Stimulated activated naive CD8-positive, alpha-beta T cell treated with anti-CD3 and anti-CD28 coated beads, Interleukin-15, amount 100 ng/mL, for 72 hours (primary cell): Measurements from ENCODE around the gene GNAL.

ENCODE experiments used
- ATAC-seq: fragments of 150-1000 bp; cut with Tn5 transposase; 2 replicates; pipeline ENCODE4 v1.10.0; 2021; ENCODE audit warnings: mild to moderate bottlenecking, moderate library complexity
- DNase-seq, 2 donors: peaks; one replicate each; pipeline ENCODE4 v3.0.0; 2021 to 2022
- H3K27ac Mint-ChIP-seq, 2 donors: one replicate each; pipeline ENCODE4 v1.8.0; 2022; ENCODE audit warnings: mild to moderate bottlenecking in 2 of 2, mixed read lengths in 2 of 2, moderate library complexity in 2 of 2
- H3K27me3 Mint-ChIP-seq: one replicate; pipeline ENCODE4 v1.8.0; 2022; ENCODE audit warnings: mixed read lengths
- H3K4me1 Mint-ChIP-seq: one replicate; pipeline ENCODE4 v1.8.0; 2022; ENCODE audit warnings: mild to moderate bottlenecking, mixed read lengths
- H3K4me3 Mint-ChIP-seq, 2 donors: one replicate each; pipeline ENCODE4 v1.8.0; 2022; ENCODE audit warnings: mild to moderate bottlenecking in 2 of 2, mixed read lengths in 2 of 2, moderate library complexity in 1 of 2
- H3K9me3 Mint-ChIP-seq, 2 donors: one replicate each; pipeline ENCODE4 v1.8.0; 2022; ENCODE audit warnings: mixed read lengths in 2 of 2

GNAL gene

DNA sequence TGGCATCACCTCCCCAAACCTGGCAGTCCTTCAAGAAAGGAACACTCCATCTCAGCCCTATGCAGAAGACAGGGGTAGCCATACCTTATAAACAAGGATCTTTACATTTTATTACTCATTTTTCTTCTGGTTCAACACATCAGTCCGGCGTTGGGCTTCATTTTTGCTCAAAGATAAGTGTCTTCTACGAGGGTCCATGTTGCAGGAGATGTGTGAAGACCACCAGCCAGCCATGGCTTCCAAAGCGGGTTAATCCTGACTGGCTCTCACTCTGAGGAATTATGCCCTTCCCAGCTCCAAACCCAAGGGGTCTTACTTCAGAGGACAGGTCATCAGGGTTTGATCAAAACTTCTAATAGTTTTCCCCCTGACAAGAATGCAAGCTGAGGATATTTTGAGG, 23.9 kb upstream of the GNAL start:
- DNase-seq (no peak), ATAC-seq (no peak)
- no peak overlapping the region for H3K27ac Mint-ChIP-seq
- H3K4me3 Mint-ChIP-seq, result no peak overlapping the region
- peaks cover 19% of the 10 kb centered on the region for H3K27me3 Mint-ChIP-seq
- H3K4me1 Mint-ChIP-seq, result no peaks in the 10 kb centered on the region
- no peaks in the 10 kb centered on the region for H3K9me3 Mint-ChIP-seq

DNA sequence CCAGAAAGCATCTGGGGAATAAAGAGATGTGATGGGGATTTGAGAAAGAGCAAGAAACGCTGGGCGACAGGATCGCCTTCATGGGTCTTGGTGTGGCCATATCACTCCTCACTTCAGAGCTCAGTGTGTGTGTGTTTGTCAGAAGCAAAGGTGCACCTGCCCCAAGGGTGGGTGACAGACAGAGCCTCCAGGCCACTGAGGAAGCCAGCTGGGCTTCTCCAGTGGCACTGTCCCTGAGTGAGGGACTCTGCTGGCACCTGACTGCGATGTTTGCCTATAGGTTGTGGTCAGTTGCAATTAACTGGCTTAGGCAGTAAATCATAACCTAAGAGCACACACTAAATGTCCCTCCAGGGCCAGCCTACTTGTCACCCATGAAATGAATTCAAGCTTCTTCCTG, 23.5 kb upstream of the GNAL start:
- no peaks in the 10 kb centered on the region for H3K4me1 Mint-ChIP-seq
- ATAC-seq (no peak), DNase-seq (no peak)
- no peak overlapping the region for H3K4me3 Mint-ChIP-seq
- no peaks in the 10 kb centered on the region for H3K9me3 Mint-ChIP-seq
- peaks cover 24% of the 10 kb centered on the region for H3K27me3 Mint-ChIP-seq
- no peak overlapping the region for H3K27ac Mint-ChIP-seq

DNA sequence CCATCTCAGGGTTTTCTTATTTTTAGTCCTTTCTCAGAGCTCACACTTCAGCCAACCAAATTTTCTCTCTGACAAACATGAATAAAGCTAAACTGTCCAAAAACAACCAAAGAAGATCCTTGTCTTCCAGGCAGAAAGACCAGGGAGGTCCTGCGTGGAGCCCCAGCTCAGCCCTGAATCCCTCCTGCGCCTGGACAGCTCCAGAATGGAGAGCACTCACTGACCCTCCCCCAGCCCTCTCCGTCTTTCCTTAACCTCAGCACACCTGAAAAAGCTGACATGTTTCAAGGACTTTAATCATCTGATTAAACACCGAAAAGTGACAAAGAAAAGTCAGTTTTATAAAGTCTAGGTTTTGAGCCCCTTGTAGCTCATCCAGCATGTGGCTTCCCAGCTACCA, 22.9 kb upstream of the GNAL start:
- Mint-ChIP-seq H3K27ac (no peak overlapping the region), H3K9me3 (no peaks in the 10 kb centered on the region), H3K4me1 (no peaks in the 10 kb centered on the region), H3K4me3 (no peak overlapping the region), H3K27me3 (peaks cover 30% of the 10 kb centered on the region)
- DNase-seq (no peak), ATAC-seq (no peak)

DNA sequence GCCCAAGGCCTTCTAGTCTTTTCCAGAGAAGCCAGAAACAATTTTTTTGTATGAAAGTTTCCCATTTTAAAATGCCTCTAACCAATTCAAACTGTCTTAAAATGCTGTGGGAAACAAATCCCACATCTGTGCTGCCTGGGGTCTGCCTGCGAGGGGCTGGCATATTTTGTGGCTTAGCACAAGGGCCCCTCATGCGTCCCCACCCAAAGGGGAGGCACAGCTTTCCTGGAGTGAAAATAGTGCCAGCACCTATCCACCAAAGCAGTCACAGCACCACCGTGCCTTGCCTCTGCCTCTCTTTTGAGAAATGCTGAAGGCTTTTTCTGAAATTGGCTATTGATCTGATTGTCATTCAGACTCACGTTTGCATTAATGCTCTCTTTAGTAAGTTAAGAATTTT, 22.2 kb upstream of the GNAL start:
- H3K27me3 Mint-ChIP-seq, result peaks cover 34% of the 10 kb centered on the region
- H3K4me1 Mint-ChIP-seq, result no peaks in the 10 kb centered on the region
- no peaks in the 10 kb centered on the region for H3K9me3 Mint-ChIP-seq
- H3K27ac Mint-ChIP-seq, result peak overlapping the region in 1 of 2 donors; percentile 29
- DNase-seq, result no peak
- no peak for ATAC-seq
- H3K4me3 Mint-ChIP-seq, result no peak overlapping the region

DNA sequence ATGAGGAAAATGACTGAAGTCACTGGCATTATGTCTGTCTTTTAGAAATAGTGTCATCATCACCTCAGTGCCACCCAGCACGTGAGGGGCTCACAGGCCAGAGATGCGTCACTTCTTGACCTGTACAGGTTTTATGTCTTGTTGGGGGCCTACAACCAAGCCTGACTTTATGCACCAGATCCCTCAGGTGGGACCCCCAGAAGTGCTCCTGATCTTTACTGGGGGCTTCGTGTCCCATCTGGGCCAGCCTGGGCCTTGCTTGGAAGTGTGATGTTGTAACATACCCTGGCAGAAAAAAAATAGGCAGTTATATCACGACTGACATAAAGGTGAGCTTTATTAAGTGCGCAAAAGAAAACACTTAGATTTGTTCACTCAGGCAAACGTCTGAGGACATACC, 21.5 kb upstream of the GNAL start:
- Mint-ChIP-seq H3K4me3 (no peak overlapping the region), H3K4me1 (no peaks in the 10 kb centered on the region), H3K27me3 (peaks cover 34% of the 10 kb centered on the region), H3K9me3 (no peaks in the 10 kb centered on the region), H3K27ac (no peak overlapping the region)
- DNase-seq (no peak), ATAC-seq (no peak)

DNA sequence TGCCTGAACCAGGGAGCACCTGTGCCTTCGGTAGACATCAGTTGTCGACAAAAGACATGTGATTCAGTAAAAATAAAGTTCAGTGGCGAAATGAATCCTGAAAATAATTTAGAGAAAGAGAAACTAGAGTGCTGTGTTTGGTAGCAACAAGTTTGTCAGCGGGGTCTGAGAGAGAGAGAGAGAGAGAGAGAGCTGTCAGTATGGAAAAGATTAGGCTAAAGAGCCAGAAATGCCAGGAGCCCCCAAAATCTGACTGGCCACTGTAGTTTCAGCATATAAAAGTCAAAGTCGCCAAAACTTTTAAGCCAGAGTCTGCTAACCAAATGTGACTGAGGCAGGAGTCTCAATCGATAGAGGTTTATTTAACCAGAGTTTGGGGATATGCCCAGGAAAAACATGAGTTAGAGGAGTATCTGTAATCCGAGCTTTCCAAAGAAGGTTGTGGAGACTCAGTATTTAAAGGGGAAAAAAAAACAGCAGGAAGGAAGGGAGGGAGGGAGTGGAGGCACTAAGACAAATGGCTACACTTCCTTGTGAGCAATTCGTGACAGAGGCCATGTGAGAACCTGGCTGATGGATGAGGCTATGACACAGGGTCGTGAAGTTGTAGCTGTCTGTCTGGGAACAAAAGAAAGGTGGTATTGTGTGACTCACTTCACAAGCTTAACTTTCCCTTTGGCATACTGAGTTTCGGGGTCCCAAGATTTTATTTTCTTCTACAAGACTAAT, 20.5 kb upstream of the GNAL start:
- H3K27me3 Mint-ChIP-seq, result peaks cover 38% of the 10 kb centered on the region
- DNase-seq, result no peak
- no peak overlapping the region for H3K4me3 Mint-ChIP-seq
- H3K9me3 Mint-ChIP-seq, result no peaks in the 10 kb centered on the region
- no peak for ATAC-seq
- H3K27ac Mint-ChIP-seq, result no peak overlapping the region
- H3K4me1 Mint-ChIP-seq, result no peaks in the 10 kb centered on the region

DNA sequence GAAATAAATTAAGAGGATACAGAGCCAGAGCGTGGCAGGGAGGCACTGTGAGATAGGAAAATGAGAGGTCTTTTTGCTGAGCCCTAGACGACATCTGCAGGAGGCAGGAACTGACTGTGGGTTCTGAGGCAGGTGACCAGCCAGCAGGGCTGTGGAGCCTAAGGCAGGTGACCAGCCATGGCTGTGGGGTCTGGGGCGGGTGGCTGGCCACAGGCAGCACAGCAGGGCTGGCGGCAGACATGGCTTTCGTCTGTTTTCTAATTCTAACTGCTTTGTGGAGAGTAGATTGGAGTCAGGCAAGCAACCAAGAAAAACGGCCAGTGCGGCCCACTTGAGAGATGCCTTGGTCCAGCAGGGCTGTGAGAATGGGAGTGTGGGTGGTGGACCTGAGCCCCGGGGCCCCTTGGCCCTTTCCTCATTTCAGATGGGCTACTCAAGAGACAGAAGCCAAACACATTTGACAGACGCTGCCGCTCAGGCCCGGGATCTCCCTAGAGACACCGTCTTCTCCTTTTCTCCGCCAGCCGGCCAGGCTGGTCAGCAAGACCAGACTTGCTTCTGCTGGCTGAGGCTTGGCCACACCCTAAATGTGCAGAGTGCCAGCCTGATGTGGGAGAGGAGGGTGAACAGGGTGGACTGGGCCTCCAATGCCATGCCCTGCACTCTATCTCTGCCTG, 19.7 kb upstream of the GNAL start:
- Mint-ChIP-seq H3K27ac (no peak overlapping the region), H3K4me1 (no peaks in the 10 kb centered on the region), H3K27me3 (peaks cover 46% of the 10 kb centered on the region), H3K4me3 (no peak overlapping the region), H3K9me3 (no peaks in the 10 kb centered on the region)
- ATAC-seq (no peak), DNase-seq (no peak)

DNA sequence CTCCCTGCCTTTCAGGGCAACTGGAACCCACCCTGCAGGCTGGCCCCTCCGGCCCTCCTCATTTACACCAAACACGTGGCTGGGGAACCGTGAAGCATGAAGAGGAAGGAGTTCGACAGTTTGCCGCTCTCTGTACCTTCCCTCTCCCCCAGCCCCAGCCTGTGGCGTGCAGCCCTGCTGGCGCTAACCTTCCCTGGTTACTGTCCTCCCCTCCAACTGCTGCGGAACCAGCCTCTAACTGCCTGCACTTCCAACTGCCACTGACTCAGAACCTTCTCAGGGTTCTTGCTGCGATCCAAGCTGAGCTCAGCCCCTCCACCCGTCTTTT, 19.2 kb upstream of the GNAL start:
- Mint-ChIP-seq H3K27ac (no peak overlapping the region), H3K27me3 (peaks cover 51% of the 10 kb centered on the region), H3K4me1 (no peaks in the 10 kb centered on the region), H3K4me3 (no peak overlapping the region), H3K9me3 (no peaks in the 10 kb centered on the region)
- no peak for DNase-seq
- ATAC-seq, result no peak

DNA sequence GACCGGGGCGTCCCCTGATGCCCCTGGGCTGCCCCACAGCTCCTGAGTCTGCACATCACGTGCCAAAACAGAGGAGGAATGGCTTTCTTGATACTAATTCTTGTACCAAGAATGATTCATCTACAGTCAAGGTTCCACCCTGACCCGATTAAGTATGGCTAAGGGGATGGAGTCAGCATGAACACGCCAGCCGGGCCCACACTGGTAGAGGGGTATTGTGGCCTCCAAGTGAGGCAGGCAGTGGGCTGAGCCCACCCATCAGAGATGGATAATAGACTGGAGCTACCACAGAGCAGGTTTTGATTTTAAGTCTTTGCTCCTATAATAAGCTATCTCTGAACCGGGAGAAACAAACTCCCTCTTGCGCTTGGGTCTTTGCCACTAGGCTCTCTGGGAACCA, 17.9 kb upstream of the GNAL start:
- H3K4me3 Mint-ChIP-seq, result no peak overlapping the region
- H3K4me1 Mint-ChIP-seq, result no peaks in the 10 kb centered on the region
- no peaks in the 10 kb centered on the region for H3K9me3 Mint-ChIP-seq
- ATAC-seq, result no peak
- peaks cover 54% of the 10 kb centered on the region for H3K27me3 Mint-ChIP-seq
- H3K27ac Mint-ChIP-seq, result no peak overlapping the region
- DNase-seq, result no peak

DNA sequence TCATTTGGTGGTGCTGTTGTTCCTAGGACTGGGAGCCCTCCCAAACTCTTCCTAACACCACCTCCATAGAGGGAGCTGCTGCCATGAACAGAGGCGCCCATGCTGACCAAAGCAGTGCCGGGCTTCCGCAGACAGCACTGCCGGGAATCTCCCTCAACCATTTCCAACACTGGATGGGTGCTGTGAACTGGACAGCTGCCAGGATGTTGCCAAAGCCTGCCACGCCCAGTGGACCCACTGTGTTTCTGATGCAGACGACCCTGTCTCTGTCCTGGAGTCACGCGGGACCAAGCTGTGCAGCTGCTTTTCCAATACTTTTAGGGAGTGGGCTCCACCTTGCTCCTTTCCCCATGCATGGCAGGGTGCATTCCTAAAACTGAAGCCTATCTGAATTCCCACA, 16.9 kb upstream of the GNAL start:
- Mint-ChIP-seq H3K4me1 (no peaks in the 10 kb centered on the region), H3K4me3 (no peak overlapping the region), H3K27ac (no peak overlapping the region), H3K9me3 (no peaks in the 10 kb centered on the region), H3K27me3 (peaks cover 61% of the 10 kb centered on the region)
- DNase-seq, result no peak
- ATAC-seq, result no peak

DNA sequence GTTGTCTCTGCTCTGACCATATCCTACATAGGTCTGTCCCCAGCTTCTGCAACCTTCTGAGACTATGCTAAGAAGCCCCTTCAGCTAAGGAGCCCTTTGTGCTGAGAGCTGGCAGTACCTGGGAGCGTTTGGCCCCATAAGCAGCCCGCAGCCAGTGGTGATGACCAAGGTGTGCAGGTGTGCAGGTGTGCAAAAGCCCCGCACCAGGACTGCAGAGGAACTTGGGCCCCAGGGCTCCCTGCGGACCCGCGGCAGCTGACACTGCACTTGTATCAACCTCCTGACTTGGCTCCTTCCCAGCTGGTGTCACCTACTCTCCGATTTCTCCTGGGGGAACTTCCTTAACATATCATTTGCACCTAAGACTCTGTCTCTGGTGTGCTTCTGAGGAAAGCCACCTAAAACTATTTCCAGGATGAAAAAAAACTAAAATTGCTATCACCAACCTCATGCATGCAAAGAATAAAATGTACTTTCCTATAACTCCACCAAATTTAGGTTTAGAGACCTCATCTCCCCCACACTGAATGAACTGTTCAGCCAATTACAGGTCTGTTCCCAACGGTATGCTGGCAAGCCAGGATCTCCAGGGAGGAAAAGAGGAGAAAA, 16.1 kb upstream of the GNAL start:
- H3K9me3 Mint-ChIP-seq, result no peaks in the 10 kb centered on the region
- ATAC-seq, result no peak
- H3K4me3 Mint-ChIP-seq, result no peak overlapping the region
- peaks cover 64% of the 10 kb centered on the region for H3K27me3 Mint-ChIP-seq
- H3K4me1 Mint-ChIP-seq, result no peaks in the 10 kb centered on the region
- no peak overlapping the region for H3K27ac Mint-ChIP-seq
- no peak for DNase-seq

DNA sequence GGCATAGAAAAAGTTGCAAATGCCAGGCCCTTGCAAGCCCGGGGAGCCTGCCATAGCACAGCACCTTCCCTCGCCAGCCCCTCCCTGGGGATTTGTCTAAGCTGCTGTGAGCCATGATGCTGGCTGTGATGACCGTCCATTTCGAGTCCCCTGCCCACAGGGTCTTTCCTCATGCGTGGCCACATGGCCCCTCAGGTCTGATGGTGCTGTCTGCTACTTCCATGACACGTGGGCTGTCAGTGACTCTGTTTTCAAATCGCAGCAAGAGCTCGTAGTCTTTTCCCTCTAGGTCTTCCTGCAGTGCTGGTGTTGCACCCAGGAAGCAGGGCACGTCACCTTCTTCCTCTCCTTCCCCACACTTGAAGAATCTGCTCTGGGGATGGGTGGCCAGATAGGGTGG, 15.5 kb upstream of the GNAL start:
- DNase-seq, result no peak
- Mint-ChIP-seq H3K27me3 (peaks cover 64% of the 10 kb centered on the region), H3K4me3 (no peak overlapping the region), H3K9me3 (no peaks in the 10 kb centered on the region), H3K4me1 (no peaks in the 10 kb centered on the region), H3K27ac (no peak overlapping the region)
- no peak for ATAC-seq

DNA sequence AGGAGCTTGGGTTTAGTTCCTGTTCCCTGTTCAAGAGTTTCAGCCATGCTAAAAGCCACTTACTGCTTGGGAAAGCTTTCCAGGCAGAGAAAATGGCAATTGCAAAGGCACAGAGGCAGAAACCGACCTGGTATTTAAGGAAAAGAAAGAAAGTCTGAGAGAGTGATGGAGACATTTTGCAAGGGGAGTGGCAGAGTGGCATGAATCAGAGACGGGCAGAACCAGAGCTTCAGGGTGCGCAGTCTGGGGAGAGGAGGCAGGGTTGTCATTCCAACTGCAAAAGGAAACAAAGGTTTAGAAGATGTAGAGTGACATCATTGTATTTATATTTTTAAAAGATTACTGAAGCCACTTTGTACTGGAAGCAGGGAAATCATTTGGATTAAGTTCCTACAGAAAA, 14.9 kb upstream of the GNAL start:
- H3K4me1 Mint-ChIP-seq, result no peaks in the 10 kb centered on the region
- H3K9me3 Mint-ChIP-seq, result no peaks in the 10 kb centered on the region
- H3K27me3 Mint-ChIP-seq, result peaks cover 59% of the 10 kb centered on the region
- no peak overlapping the region for H3K4me3 Mint-ChIP-seq
- DNase-seq (no peak), ATAC-seq (no peak)
- no peak overlapping the region for H3K27ac Mint-ChIP-seq

DNA sequence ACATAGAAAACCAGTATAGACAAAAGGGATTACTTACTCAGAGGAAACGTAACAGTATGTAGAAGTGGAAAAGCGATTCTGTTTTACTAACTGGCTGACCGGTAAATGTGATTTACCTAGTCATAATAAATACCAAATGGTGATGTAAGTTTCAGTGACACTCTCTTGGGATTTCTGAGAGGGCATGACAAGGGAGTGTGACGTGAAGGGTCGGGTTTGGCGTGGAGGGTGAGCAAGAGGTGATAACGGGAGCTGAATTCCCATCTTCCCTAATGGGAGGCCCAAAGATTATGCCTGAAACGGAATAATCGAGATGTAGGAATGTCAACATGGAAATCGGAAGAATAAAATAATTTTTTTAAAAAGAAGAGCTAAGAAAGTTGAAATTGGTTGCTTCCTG, 12.7 kb upstream of the GNAL start:
- ATAC-seq (no peak), DNase-seq (no peak)
- peaks cover 52% of the 10 kb centered on the region for H3K27me3 Mint-ChIP-seq

DNA sequence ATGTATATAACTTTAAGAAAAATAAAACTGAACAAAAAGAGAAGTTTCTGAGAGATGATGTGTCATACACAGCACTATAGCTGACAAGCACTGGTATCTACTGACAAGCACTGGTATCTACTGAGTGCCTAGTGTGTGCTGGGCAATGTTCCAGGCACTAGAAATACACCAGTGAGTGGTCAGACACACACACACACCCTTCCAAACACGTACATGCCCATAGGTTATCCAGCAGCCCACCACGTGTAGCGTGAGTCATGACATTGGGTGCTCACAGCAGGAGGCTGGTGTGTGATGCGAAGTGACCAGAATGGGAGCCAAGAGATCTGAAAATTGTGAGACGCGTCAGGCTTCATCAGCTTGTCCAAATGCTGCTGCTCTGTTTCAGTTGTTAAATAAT, 12.2 kb upstream of the GNAL start:
- Mint-ChIP-seq H3K27ac (no peak overlapping the region), H3K4me1 (no peaks in the 10 kb centered on the region), H3K27me3 (peaks cover 55% of the 10 kb centered on the region), H3K9me3 (no peaks in the 10 kb centered on the region), H3K4me3 (no peak overlapping the region)
- ATAC-seq, result no peak
- no peak for DNase-seq

More for the DNA sequence above, 12.7 kb upstream of the GNAL start:
- Mint-ChIP-seq H3K27ac (peak overlapping the region in 1 of 2 donors; percentile 28), H3K4me3 (no peak overlapping the region), H3K4me1 (no peaks in the 10 kb centered on the region), H3K9me3 (no peaks in the 10 kb centered on the region)

DNA sequence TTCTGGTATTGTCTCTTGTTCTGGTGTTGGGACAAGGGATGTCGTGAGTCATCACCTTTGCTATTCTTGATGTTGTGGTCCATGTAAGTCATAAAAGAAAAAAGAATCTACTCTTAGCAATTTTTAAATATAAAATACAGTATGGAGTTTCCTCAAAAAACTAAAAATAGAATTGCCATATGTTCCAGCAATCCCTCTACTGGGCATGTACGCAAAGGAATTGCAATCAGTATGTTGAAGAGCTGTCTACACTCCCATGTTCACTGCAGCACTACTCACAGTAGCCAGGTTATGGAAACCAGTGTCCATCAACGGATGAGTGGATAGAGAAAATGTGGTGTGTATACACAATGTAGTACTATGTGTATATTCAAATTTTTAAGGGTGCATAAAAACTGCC, 10.9 kb upstream of the GNAL start:
- no peaks in the 10 kb centered on the region for H3K9me3 Mint-ChIP-seq
- no peak for DNase-seq
- no peak overlapping the region for H3K27ac Mint-ChIP-seq
- ATAC-seq, result no peak
- H3K4me3 Mint-ChIP-seq, result no peak overlapping the region
- H3K27me3 Mint-ChIP-seq, result peaks cover 60% of the 10 kb centered on the region
- no peaks in the 10 kb centered on the region for H3K4me1 Mint-ChIP-seq
